Measurements from ENCODE around the gene NEK7.
"Not testable (repeated sequence)": the region's sequence is repeated elsewhere in the genome, so short reads cannot be mapped to it uniquely, and the experiment has no call there.

NEK7 gene

DNA sequence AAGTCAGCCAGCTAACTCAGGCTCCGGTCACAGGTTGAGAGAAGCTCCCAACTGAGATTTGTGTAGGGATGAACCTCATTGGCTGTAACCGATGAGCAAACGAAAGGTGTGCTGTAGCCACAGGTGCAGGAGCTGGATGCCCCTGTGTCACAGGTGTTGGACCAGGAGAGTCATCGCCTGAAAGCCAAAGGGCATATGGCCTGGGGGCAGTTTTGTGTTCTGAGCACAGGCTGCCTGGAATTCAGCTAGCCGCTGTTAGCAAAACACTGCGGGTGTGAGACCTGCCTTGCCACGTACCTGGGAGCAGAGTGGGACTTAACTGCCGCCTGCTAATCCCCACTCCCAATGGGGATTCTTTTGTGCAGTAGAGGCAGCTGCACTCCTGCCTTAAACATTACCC lies 55.3 kb downstream of the NEK7 start:
- no peak for FAIRE-seq

DNA sequence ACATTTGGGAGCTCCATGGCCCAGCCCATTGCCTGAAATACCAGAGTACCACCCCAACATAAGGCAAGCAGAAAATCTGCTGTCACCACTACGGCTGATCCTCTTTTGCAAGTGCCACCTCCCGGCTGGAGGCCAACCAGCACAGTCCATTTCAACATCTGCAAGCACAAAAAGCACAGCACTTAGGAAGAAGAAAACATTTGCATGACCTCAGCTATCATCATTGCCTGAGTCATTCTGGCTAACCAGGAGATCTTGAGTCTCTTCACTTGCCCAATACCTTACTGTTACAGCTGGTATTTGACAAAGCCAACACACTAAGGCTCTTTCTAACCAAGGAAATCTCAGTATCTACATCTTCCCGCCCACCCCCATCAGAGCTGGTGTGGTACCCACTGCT lies 55.9 kb downstream of the NEK7 start:
- no peak for FAIRE-seq

DNA sequence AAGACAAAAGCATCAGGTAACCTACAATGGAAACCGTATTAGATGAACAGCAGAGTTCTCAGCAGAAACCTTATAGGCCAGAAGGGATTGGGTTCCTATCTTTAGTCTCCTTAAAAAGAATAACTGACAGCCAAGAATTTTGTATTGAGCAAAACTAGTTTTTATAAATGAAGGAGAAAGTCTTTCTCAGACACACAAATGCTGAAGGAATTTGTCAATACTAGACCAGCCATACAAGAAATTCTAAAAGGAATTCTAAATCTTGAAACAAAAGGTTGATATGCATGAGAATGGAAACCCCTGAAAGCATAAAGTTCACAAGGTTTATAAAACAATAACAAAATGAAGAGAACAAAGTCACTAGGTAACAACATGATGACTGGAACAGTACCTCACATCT lies 58.1 kb downstream of the NEK7 start:
- no peak for FAIRE-seq

DNA sequence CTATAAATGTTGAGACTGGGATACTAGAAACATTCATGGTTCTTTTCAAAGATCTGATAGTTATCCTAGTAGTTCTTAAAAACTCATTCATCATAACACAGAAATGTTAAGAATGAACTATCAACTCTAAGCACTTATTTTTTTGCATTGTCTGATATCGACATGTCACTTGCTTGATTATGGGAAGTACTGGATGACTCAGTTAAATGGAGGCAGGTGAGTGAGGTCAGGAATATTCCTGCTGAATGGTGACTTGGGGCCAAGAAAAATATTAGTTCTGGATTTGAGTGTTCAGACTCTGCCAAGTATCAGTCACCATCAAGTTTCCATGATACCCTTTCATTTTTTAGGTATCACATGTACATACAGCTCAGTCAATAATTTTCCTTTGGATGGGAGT lies 63.6 kb downstream of the NEK7 start:
- FAIRE-seq = no peak

DNA sequence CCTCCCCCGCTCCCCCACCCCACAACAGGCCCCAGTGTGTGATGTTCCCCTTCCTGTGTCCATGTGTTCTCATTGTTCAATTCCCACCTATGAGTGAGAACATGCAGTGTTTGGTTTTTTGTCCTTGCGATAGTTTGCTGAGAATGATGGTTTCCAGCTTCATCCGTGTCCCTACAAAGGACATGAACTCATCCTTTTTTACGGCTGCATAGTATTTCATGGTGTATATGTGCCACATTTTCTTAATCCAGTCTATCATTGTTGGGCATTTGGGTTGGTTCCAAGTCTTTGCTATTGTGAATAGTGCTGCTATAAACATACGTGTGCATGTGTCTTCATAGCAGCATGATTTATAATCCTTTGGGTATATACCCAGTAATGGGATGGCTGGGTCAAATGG lies 70.2 kb downstream of the NEK7 start:
- not testable (repeated sequence) for FAIRE-seq

DNA sequence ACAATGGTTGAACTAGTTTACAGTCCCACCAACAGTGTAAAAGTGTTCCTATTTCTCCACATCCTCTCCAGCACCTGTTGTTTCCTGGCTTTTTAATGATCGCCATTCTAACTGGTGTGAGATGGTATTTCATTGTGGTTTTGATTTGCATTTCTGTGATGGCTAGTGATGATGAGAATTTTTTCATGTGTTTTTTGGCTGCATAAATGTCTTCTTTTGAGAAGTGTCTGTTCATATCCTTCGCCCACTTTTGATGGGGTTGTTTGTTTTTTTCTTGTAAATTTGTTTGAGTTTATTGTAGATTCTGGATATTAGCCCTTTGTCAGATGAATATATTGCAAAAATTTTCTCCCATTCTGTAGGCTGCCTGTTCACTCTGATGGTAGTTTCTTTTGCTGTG lies 70.7 kb downstream of the NEK7 start:
- not testable (repeated sequence) for FAIRE-seq

DNA sequence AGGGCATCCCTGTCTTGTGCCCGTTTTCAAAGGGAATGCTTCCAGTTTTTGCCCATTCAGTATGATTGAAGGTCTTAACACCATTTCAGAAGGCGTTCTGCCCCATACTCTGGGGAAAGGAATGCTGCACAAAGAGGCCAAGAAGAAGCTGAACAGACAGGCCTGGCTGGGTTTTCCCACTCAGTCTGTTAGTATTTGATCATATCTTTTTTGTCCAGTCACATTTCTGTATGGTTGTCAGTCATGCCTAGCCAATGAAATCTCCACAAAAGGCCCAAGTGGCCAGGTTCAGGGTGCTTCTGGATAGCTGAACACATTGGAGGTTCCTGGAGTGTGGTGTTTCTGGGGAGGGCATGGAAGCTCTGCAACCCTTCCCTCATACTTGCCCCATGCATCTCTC lies 72.1 kb downstream of the NEK7 start:
- FAIRE-seq = no peak

DNA sequence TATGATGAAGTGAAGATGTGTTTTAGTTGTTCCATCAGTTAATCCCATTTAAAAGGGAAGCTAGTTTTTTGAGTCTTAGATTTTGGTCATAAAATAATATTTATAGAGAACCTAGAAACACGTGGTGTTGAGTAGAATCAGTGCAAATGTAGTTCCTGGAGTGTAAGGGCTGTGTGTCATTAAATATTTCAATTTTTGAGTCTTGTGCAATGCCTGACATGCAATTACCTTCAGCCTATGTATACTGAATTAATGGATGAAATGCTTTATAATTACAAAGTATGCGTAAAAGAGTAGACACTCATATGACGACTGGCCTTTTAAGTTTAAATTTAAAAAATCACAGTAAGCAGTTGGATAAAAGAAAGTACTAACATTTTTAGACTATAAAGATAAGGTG lies 75.0 kb downstream of the NEK7 start:
- FAIRE-seq = no peak

DNA sequence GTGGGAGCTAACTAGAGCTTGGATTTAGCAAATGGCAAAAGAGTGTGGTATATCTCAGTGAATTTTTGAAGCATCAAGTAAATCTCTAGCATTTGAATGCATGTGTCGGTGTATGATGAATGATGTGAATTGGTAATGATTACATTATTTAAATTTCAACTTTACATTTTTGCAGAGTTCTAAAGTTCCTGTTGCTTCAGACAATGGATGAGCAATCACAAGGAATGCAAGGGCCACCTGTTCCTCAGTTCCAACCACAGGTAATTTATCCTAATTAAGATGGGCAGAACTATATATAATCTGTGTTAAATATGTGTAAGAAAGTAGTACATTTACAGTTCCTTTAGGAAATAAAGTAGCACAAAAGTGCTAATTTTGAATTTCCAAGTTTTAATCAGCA lies 75.6 kb downstream of the NEK7 start:
- FAIRE-seq = no peak

DNA sequence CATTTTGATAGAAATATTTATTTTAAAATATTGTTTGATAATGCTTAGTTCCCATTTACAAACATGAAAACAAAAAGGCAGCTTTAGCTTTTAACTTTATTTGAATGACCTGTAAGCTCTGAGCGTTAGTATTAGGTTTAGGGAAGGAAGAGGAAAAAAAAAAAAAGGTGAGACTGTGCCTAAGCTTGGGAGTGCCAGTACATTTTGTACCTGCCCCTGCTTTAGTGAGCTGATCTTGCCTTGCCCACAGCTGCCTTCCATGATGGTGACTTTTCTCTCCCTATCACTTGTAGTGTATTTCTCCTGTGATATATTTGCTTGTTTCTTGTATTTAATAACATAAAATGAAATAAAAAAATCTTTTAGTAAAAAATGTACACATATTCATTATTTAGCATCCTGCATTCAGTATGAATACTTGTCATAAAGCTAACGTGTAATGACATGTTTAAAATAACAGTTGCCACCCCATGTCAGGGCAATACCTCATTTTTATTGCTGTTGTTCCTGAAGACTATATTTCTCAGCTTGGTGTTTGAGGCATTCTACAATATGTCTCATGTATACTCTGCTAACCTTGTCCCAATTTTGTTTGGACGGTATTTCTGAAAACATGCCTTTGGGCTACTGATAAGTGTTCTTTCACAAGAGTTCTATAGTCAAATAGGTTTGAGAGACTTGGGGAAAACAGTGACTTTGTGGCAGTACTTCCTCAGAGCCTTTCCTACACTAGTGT lies 76.3 kb downstream of the NEK7 start:
- FAIRE-seq = no peak

DNA sequence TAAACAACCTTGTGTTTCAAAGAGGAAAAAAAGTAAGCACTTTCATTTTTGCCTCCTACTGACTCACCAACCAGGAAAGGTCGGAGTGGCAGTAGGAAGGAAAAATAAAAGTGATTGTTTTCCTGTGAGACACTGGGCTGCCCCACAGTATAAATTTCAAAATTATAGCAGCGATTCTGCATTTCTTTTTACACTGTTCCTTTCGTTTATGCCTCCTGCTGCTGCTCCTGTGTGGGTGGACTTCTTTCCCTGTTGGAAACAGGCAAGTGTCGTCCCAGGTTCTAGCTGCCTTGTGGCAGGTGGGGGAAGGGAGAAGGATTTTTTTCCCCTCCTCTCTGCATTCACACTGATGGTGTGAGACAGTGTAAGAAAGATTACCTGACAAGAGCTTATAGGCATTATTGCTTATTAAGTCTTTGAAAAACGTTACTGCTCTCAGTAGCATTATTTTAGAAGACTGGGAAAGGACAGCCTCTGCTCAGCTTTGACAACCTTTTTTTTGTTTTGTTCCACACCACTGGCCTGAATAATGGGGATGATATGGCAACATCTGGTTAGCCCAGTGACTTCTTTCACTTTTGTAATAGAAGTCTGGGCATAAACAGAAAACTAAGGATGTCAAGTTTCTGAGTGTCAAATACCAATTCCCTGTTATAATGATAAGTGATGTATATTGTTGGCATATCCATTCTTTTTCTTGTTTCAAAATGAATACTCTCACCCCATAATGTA lies 77.9 kb downstream of the NEK7 start:
- FAIRE-seq = no peak

DNA sequence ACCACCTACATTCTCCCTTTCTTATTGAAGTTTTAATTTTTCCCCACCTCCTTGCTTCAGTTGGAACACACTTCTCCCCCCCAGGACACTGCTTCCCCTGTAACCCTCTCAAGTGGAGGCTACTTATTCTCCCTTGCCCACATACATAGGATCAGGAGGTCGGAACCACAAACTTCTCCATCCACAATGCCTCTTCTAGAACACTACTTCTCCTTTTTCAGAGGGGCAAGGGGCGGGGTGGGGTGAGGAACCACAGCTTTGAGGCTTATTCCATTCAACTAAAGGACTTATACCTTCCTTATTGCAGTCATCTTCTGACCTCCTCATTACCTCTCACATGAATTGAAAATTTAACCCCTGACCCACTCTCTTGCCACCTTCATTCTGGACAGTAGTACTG lies 81.3 kb downstream of the NEK7 start:
- FAIRE-seq = no peak

DNA sequence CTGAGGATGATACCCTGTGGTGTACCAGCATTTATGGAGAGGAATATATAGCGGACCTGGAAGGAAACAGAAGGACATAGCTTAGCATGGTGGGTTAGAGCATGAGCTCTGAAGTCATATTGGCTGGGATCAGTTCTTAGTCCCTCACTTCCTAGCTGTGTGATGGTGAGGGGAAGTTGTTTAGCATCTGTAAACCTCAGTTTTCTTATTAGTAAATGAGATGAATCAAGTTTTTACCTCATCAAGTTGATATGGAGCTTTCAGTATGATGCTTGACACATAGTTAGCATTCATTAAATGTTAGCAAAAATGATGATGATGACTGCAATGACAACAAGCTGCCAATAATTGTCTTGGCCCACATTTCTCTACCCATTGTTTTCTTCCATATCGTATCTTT lies 84.8 kb downstream of the NEK7 start:
- no peak for FAIRE-seq

DNA sequence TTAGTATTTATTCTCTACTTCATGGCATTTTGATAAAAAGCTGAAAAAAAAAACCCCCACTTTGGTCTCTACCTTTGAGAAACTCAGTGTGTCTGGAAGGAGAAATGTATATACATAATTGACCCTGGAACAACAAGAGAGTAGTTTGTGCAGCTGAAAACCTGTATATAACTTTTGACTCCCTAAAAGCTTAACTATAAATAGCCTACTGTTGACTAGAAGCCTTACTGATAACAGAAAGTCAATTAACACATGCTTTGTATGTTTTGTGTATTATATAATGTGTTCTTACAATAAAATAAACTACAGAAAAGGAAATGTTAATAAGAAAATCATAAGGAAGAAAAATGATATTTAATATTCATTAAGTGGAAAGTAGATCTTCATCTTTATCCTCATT lies 88.0 kb downstream of the NEK7 start:
- no peak for FAIRE-seq

DNA sequence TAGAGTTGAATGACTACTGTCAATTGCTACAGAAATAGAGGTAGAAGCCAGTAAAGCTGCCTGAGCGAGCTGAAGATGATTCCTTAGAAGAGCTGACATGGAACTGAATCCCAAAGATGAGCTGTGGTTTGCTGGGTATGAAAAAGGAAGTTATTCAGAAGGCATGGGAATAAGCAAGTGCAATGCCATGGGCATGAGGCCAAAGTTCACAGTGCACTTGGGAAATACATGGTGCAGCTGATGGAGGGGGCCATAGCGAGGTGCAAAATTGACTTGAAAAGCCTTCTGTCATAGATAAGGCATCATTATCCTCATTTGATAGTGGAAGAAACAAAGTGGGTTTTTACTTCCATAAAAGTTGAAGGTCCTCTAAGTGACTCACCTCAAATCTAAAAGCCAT lies 88.6 kb downstream of the NEK7 start:
- FAIRE-seq = no peak

DNA sequence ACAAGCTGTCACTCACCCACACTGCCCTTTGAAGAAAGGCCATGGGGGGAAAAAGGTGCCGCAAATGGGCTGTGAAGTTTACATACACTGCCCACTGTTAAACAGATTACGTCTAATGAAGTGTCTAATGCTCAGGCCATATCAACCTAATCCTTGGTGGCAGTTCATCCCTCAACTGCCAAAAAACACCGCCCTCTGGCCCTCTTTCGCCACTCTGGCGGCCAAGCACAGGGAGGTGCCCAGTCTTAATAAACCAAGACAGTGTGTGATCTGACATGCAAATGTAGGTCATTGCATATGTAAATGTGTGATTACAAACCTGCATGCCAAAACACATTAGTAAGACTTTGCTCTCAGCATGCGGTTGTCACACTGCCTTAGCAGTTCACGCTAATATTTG lies 89.5 kb downstream of the NEK7 start:
- FAIRE-seq = no peak

DNA sequence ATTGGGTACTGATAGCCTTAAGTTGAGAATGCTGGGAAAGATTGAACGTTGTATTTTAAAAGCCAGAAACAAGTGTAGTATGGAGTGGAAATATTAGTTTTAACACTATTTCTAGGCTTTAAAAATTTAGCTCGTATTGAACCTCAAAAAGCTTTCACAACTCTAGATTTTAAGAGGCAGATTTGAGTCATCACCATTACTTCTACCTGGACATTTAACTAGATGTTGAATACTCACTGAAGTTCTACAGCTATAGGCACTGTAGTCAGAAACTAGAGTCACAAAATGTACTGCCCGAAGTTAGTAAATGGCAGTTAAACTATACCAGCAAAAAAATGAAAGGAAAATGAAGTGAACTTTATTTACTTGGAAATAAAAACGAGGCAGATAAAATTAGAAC lies 96.5 kb downstream of the NEK7 start:
- FAIRE-seq = no peak

DNA sequence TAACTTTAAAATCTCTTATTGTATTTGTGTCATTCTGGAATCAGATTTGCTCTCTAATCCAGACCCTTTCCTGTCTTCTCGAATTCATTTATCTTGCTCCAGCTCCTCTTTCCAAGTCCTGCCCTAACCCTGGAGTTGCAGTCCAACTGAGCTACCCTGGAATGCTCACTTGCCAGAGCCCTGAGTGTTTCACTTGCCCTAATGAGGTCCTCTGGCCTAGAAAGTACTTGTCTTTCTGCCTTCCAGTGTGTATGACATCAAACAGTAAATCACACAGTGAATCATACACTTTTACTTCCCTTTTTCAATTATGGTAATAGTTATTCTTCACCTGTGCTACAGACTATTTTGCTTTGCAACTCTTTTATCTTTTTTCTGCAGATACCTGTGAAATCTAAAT lies 96.9 kb downstream of the NEK7 start:
- no peak for FAIRE-seq

DNA sequence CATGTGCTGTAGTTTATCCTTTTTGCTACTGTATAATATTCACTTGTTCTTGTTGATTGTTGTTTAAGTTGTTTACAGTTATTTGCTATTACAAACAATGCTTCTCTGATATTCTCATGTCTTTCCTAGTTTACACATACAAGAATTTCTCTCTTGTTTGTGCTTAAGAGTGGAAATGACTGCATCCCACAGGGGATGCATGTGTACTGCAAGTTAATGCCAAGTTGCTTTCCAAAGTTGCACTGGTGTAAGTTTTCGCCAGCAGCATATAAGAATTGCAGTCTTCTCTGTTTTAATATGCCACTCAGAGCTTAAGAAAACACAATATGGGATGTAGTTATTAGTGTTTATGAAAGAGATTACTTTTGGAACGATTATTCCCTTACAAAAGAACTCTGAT lies 97.7 kb downstream of the NEK7 start:
- FAIRE-seq = no peak

DNA sequence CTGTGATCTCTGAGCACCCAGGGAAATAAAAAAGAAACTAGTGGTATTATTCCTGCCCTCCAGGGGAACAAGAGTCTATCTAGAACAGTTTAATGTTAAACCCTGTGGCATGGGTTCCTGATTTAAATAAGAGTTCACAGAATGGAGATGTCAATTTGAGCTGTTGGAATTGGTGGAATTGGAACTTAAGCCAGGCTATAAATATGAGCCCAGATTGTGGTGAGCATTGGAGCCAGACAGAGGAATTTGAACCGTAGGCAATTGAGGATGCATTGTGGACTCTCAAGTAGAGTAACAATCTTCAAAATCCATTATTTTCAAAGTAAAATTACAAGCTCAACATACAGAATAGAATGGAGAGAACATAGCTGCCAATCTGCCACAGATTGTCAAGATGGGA lies 98.2 kb downstream of the NEK7 start:
- FAIRE-seq = no peak

DNA sequence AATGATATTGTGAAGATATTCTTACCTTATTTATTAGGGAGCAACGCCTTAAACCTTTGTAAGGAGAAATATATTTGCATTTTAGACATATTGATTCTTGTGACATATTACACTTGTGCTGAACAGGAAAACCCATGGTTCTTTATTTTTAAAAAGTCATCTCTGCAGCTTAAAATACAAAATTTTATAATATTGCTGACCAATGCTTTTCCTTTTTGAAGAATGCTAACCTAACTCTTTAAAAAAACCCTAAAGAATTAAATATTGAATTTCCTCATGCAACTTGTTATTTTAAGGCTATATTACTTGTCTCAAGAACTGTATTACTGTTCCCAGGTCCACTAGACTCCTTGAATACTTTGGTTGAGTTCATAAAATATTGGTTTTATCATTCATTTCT lies 99.0 kb downstream of the NEK7 start:
- no peak for FAIRE-seq

DNA sequence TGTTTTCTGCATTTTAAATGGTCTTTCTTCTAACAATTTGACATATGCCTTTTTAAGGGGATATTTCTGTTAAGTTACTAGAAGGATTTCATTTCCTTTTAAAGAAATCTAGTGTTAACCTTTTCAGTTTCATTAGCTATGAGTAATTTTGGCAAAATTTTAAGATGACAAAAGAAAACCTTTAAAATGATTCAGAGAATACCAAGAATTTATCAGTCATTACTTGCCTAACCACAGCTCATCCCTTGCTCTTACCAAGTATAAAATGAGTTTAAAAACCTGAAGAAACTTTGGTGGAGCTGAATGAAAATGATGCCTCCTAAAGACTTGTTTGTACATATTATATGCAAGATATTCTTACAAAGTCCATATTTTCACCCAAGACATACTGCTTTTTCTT lies 101.7 kb downstream of the NEK7 start:
- FAIRE-seq = no peak

DNA sequence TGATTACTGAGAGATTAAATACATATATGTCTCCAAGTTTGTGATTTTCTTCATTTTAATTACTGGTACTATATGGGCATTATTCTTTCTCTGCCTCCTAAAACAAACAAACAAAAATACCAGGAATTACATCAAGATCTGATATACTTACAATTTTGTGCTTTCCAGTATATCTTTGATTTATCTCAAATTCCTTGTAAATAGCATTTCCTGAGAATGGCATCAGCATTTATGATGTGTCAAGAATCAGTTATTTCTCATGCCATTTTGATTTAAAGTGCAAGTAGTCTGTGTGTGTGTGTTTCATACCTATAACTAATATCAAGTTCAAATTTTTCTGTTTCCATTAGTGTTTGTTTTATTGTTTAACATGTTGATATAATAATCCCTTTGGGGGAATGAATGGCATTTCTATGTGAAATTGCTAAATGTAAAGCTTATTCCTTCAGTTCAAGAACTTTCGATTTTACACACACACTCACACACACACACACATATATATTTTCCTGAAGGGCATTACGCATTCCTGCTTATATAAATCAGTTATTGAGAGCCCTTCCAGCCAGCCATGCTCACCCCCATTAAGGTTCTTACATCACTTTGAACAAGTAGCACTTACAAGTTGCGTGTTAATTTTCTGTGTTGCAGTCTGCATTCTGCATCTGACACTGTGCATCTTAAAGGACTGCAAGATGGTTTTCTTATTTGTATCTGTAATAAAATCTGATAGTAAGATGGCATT lies 102.7 kb downstream of the NEK7 start:
- FAIRE-seq = no peak

DNA sequence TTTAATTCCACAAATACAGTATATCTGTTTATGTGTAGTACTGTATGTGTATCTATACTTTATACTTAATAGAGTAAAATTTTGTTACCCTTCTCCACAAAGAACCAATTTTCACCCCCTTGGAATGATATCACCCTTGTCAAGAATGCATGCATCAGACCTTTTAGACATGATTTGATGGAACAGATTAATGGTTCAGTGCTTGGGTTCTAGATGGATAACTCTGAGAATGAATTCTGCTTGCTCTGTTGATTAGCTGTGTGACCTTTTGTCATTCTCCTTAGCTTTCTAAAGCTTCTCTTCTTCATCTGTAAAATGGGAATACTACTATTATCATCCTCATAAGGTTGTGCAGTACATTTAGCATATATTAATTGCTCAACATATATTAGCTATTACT lies 105.1 kb downstream of the NEK7 start:
- FAIRE-seq = no peak
